Tibial nerve (tissue), 3 donors: ENCODE measurements around the gene TBC1D24.

Source experiments
- POLR2A ChIP-seq, 2 donors: fragments of 450-650 bp; IDR thresholded peaks; one replicate each; pipeline ENCODE4 v1.6.1; 2017; ENCODE audit warnings: antibody characterized with exemption in 2 of 2, mild to moderate bottlenecking in 2 of 2, moderate library complexity in 2 of 2
- TF ChIP-seq, protein P1 (sequence below), 5 experiments: fragments of 200-600 bp in 3 of 5; fragments of 450-650 bp in 2 of 5; sonication (generic) in 3 of 5; IDR thresholded peaks; one replicate each; pipeline ENCODE4 v1.5.1; 2016 to 2019; ENCODE audit warnings: antibody characterized with exemption in 5 of 5, mild to moderate bottlenecking in 3 of 5, moderate library complexity in 2 of 5

DNA sequence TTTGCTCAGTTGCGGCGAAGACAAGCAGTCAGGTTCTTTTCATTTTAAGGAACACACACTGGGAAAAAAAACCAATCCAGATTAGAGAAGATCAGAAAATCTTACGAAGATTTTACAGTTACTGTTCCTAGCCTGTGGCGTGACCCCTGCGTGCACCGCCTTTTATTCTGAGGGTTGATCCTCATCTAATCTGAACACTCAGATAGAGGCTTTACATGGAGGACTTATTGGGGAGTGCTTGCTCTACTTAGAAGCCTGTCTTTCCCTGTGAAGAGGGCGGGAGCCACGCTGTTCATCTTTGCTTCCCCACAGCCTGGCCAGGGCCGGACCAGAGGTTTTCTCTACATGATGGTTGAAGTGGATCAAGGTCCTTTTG, 1.4 kb downstream of the TBC1D24 start:
- TF ChIP-seq, protein P1, sequence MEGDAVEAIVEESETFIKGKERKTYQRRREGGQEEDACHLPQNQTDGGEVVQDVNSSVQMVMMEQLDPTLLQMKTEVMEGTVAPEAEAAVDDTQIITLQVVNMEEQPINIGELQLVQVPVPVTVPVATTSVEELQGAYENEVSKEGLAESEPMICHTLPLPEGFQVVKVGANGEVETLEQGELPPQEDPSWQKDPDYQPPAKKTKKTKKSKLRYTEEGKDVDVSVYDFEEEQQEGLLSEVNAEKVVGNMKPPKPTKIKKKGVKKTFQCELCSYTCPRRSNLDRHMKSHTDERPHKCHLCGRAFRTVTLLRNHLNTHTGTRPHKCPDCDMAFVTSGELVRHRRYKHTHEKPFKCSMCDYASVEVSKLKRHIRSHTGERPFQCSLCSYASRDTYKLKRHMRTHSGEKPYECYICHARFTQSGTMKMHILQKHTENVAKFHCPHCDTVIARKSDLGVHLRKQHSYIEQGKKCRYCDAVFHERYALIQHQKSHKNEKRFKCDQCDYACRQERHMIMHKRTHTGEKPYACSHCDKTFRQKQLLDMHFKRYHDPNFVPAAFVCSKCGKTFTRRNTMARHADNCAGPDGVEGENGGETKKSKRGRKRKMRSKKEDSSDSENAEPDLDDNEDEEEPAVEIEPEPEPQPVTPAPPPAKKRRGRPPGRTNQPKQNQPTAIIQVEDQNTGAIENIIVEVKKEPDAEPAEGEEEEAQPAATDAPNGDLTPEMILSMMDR (IDR thresholded peaks at IDR 0.05): no peak
- no peak for TF ChIP-seq POLR2A (IDR thresholded peaks at IDR 0.05)
